Fibroblast of skin of back (primary cell): ENCODE data around the gene ZNF831.

Experiments
- DNase-seq: peaks from one replicate; pipeline ENCODE4 v3.0.0-alpha.2; 2013

Gene ZNF831

GRCh38 chr20:59217173-59217572 is 53.6 kb downstream of the ZNF831 start:
- DNase-seq = no peak

- no peak for DNase-seq
Observed at GRCh38 chr20:59217794-59218280, 54.2 kb downstream of the ZNF831 start.

GRCh38 chr20:59219211-59219610 is 55.6 kb downstream of the ZNF831 start:
- DNase-seq = no peak

- DNase-seq = no peak
Observed at GRCh38 chr20:59220161-59220560, 56.5 kb downstream of the ZNF831 start.

GRCh38 chr20:59221049-59221706 is 57.6 kb downstream of the ZNF831 start:
- DNase-seq = no peak

- DNase-seq = no peak
Observed at GRCh38 chr20:59221707-59222252, 58.2 kb downstream of the ZNF831 start.

GRCh38 chr20:59222253-59223181 is 58.9 kb downstream of the ZNF831 start:
- peak; percentile 66 for DNase-seq

- DNase-seq = no peak
Observed at GRCh38 chr20:59223182-59223601, 59.6 kb downstream of the ZNF831 start.

GRCh38 chr20:59223750-59224149 is 60.1 kb downstream of the ZNF831 start:
- no peak for DNase-seq

- DNase-seq = no peak
Observed at GRCh38 chr20:59224236-59224635, 60.6 kb downstream of the ZNF831 start.

- DNase-seq = no peak
Observed at GRCh38 chr20:59230385-59230784, 66.8 kb downstream of the ZNF831 start.

GRCh38 chr20:59231124-59231804 is 67.6 kb downstream of the ZNF831 start:
- no peak for DNase-seq

GRCh38 chr20:59232618-59233017 is 69.0 kb downstream of the ZNF831 start:
- DNase-seq = peak; percentile 30

GRCh38 chr20:59235226-59235625 is 71.6 kb downstream of the ZNF831 start:
- DNase-seq = no peak

- no peak for DNase-seq
Observed at GRCh38 chr20:59240006-59240405, 76.4 kb downstream of the ZNF831 start.

GRCh38 chr20:59242714-59243626 is 79.3 kb downstream of the ZNF831 start:
- peak; percentile 19 for DNase-seq

GRCh38 chr20:59246691-59247400 is 83.2 kb downstream of the ZNF831 start:
- no peak for DNase-seq

GRCh38 chr20:59247731-59248684 is 84.4 kb downstream of the ZNF831 start:
- peak; percentile 8 for DNase-seq

GRCh38 chr20:59250293-59250692 is 86.7 kb downstream of the ZNF831 start:
- no peak for DNase-seq

- DNase-seq = no peak
Observed at GRCh38 chr20:59253325-59253724, 89.7 kb downstream of the ZNF831 start.
